ENCODE results near the gene AUP1.

Gene AUP1

DNA sequence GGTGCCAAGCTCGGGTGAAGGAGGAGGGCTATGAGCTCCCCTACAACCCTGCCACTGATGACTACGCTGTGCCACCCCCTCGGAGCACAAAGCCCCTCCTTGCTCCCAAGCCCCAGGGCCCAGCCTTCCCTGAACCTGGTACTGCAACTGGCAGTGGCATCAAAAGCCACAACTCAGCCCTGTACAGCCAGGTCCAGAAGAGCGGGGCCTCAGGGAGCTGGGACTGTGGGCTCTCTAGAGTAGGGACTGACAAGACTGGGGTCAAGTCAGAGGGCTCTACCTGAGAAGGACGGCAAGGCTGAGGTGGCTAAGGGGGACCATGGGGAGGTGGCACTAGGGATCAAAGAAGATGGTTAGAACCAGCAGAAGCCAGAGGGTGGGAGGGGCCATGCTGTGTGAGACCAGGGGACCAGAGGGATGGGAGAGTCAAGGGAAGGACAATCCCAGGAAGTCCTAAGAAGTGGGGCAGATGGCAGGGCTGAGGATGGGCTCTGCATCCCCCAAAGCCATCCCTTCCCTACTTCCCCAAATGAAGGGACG lies 27.4 kb upstream of the AUP1 start:
- no peak for DNase-seq (ENCODE audit: low spot score)

GRCh38 chr2:74556159-74556558 lies 26.7 kb upstream of the AUP1 start:
- no peak for DNase-seq (ENCODE audit: low spot score)

DNA sequence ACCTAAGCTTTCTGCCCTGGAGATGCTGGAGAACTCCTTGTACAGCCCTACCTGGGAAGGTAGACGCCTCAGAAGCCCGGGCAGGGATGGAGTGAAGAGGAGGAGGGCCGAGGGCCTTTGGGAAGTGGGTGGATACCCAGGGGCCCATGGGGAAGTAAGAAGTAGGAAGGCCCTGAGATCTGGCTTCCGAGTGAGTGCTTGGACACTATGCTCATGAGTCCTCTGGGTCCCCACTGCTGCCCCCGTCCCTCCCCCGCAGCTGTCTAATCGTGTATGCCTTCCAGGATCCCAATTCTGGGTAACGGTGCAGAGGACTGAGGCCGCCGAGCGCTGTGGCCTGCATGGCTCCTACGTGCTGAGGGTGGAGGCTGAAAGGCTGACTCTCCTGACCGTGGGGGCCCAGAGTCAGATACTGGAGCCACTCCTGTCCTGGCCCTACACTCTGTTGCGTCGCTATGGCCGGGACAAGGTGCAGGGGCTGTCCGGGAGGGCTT lies 26.2 kb upstream of the AUP1 start:
- DNase-seq (ENCODE audit: low spot score), result no peak

- DNase-seq (ENCODE audit: low spot score), result peak; percentile 27
Measured at GRCh38 chr2:74554820-74555531, 25.5 kb upstream of the AUP1 start.

- peak; percentile 77 for DNase-seq (ENCODE audit: low spot score)
Measured at GRCh38 chr2:74553892-74554819, 24.6 kb upstream of the AUP1 start, which contains the start of the genes DOK1 and LOXL3. Gene DOK1 (plus strand): TSS chr2:74554720. CDS start chr2:74554755, 35 bp downstream. Gene LOXL3 (minus strand): TSS chr2:74553942. CDS start chr2:74552634, 1,308 bp downstream.

DNA sequence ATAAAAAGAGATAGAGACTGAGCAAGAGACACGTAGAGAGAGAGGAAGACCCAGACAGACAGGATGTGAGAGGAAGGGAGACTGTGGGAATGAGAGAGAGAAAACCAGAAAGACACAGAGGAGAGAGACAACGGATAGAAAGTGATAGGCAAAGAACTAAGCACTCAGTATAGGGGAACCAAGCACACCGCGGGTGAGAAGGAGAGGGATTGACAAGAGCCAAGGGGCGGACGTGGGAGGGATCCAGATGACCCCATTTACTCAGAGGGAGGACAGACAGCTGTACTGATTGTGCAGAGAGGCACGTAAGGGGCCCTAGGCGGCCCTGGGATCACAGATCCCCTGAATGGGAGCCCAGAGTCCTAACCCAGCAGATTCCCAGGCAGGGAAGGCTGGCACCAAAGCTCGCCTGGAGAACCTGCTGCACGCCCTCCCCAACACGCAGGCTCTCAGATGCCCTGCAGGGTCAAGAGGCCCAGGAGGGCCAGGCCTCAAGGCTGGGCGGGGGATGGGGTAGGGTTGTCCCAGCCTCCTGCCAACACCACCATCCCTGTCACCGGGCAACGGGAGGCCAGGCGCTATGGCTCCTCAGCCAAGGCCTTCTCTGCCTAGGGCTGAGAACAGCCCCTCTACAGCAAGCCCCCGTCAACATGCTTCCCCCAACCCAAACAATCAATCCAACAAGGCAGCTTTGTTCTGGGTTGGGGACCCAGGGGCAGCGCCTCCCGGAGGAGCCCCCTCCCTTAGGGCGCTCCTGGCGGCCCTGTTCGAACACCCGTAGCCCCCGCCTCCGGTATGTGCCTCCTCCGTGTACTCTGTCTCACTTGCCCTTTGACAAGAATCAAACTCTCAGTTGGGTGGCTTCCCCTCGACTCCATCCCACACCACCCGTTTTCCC lies 23.7 kb upstream of the AUP1 start:
- no peak for DNase-seq (ENCODE audit: low spot score)

- DNase-seq (ENCODE audit: low spot score), result no peak
Measured at GRCh38 chr2:74551942-74552913, 22.7 kb upstream of the AUP1 start.

DNA sequence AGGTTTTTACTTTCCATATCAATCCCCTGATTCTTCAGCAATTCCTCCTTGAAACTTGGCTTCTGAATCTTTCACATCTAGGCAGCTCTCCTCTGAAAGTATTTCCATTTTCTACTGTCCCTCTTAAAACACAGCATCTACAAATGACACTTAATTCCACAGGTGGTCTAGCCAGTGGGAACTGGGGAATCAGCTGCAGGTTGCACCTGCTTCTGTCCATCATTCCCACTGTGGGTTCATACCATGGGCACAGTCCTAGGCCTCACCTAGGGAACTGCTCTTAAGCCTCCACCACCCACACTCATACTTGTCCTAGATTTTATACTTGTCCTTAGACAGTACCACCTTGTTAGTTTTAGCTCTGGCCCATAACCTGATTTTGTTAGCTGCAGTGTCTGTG lies 22.0 kb upstream of the AUP1 start:
- DNase-seq (ENCODE audit: low spot score), result no peak

GRCh38 chr2:74550231-74550630 lies 20.7 kb upstream of the AUP1 start:
- DNase-seq (ENCODE audit: low spot score), result no peak

- DNase-seq (ENCODE audit: low spot score), result no peak
Measured at GRCh38 chr2:74548900-74549826, 19.7 kb upstream of the AUP1 start.

GRCh38 chr2:74548285-74548899 lies 18.9 kb upstream of the AUP1 start:
- DNase-seq (ENCODE audit: low spot score), result no peak

GRCh38 chr2:74546004-74546403 lies 16.5 kb upstream of the AUP1 start:
- no peak for DNase-seq (ENCODE audit: low spot score)

DNA sequence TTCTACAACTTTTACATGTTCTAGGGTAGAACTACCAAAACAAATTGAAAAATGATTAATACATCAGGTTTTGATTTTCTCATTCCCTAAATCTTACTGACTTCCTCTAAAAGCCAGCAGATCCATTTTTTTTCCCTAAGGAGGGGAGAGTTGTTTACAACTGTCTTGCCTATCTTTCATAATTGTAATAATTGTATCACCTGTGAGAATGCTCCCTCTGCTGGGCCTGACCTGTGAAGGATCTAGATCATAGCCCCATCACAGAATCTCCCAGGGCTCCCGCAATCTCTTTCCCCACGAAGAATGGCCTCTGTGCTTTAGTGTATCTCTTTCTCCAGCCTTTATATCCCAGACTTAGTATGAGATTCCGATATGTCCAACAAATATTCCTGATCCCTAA lies 15.1 kb upstream of the AUP1 start:
- no peak for DNase-seq (ENCODE audit: low spot score)

DNA sequence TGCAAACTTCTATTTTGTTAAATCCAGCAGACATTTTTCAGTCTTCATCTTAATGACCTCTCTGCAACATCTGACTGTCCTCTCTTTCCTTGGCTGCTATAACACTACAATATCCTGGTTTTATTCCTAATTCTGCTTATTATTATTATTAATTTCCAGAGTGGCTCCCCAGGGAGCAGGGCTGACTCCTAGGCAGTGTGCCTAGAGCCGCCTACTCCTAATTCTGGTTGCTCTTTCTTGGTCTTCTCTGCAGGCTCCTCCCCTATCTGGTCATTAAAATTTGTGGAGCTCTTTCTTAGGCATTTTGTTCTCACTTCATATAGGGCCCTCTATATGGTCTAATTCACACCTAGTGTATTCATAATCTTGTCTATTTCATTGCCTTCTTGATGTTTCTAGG lies 13.5 kb upstream of the AUP1 start:
- DNase-seq (ENCODE audit: low spot score), result no peak

GRCh38 chr2:74540291-74540690 lies 10.8 kb upstream of the AUP1 start:
- no peak for DNase-seq (ENCODE audit: low spot score)

- DNase-seq (ENCODE audit: low spot score), result no peak
Measured at GRCh38 chr2:74538881-74539339, 9.4 kb upstream of the AUP1 start.

- DNase-seq (ENCODE audit: low spot score), result no peak
Measured at GRCh38 chr2:74537140-74537539, 7.6 kb upstream of the AUP1 start.

GRCh38 chr2:74536166-74536950 lies 6.9 kb upstream of the AUP1 start:
- DNase-seq (ENCODE audit: low spot score), result no peak

Measured in CD4-positive, alpha-beta T cell treated with Interleukin-6 at 100 ng/mL for 8 hours (primary cell).